Parathyroid adenoma (tissue), 2 donors: Measurements from ENCODE around the gene SETD1A.

Source experiments
- H2AFZ ChIP-seq: fragments of 300-600 bp; sonication (generic); one replicate; pipeline ENCODE4 v1.7.0; 2017; ENCODE audit warnings: antibody characterized with exemption, mild to moderate bottlenecking
- H3K27ac ChIP-seq: fragments of 300-600 bp; sonication (generic); one replicate; pipeline ENCODE4 v1.7.0; 2017
- H3K27me3 ChIP-seq: fragments of 300-600 bp; sonication (generic); one replicate; pipeline ENCODE4 v1.7.0; 2017; ENCODE audit warnings: low read length; ENCODE audit not compliant: control insufficient read depth, insufficient read depth
- H3K36me3 ChIP-seq: fragments of 300-600 bp; sonication (generic); one replicate; pipeline ENCODE4 v1.7.0; 2017; ENCODE audit warnings: low read length; ENCODE audit not compliant: control insufficient read depth, insufficient read depth
- H3K4me1 ChIP-seq: fragments of 300-600 bp; sonication (generic); one replicate; pipeline ENCODE4 v1.7.0; 2017; ENCODE audit warnings: control low read depth
- H3K4me2 ChIP-seq: fragments of 300-600 bp; sonication (generic); one replicate; pipeline ENCODE4 v1.7.0; 2017; ENCODE audit warnings: low read length
- H3K4me3 ChIP-seq: fragments of 300-600 bp; sonication (generic); one replicate; pipeline ENCODE4 v1.7.0; 2017; ENCODE audit warnings: low read depth, low read length
- H3K79me2 ChIP-seq: fragments of 300-600 bp; sonication (generic); one replicate; pipeline ENCODE4 v1.7.0; 2017; ENCODE audit warnings: control low read depth
- H3K9ac ChIP-seq: fragments of 300-600 bp; sonication (generic); one replicate; pipeline ENCODE4 v1.7.0; 2017; ENCODE audit warnings: mild to moderate bottlenecking
- H3K9me3 ChIP-seq: fragments of 300-600 bp; sonication (generic); one replicate; pipeline ENCODE4 v1.7.0; 2017; ENCODE audit warnings: low read length; ENCODE audit not compliant: control insufficient read depth
- TF ChIP-seq, protein P1 (sequence below): fragments of 300-600 bp; sonication (generic); IDR thresholded peaks from one replicate; pipeline ENCODE4 v1.7.0; 2017; ENCODE audit warnings: antibody characterized with exemption, mild to moderate bottlenecking
- donor health status: primary hyperparathyroidism.

SETD1A gene

DNA sequence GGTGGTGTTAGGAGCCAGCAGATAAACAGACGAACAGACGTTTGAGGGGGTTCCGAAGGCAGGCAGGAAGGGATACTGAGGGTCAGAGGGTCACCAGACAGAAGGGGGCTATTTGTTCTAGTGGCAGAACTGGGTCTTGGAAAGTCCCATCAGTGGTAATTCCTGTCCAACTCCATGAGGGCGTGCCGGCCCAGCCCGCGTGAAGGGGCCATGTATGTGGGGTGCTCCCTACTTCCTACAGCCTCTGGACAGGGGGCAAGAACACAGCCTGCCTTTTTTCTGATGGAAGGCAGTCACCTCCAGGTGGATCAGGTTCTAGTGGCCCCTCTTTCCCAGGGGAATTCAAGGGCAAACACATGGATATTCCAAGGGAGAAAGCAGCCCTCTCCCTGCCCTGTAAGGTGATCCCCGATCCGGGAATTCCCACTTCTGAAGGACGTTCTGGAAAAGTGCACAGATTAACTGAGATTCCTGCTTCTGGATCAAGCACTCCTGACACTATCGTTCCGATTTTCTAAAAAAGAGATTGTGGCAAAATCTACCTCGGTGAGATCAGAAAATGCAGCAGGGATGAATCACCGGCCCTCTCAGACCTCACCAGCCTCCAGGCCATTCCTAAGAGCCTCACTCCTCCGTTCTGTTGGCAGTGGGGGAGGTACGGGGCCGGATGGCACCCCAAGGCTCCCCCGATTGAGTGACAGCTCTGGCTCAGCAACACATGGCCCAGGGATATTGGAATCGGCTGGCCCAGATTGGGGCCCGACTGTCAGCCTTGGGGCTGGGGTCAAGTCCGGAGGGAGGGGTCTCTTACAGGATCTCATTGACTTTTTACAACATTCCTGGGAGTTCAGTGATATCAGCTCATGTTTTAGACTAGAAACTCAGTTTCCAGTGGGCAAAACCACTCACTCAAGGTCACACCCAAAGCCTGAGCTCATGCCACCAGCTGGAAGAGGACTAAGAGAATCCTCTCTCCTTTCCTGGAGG is 40.5 kb downstream of the SETD1A start:
- H3K27me3 ChIP-seq: no peaks in the 10 kb centered on the region
- H3K4me3 ChIP-seq: peak overlapping the region; percentile 60
- H3K9ac ChIP-seq: no peak overlapping the region
- peak overlapping the region; percentile 73 for H3K4me2 ChIP-seq
- H3K9me3 ChIP-seq: no peaks in the 10 kb centered on the region
- no peaks in the 10 kb centered on the region for H3K79me2 ChIP-seq
- H2AFZ ChIP-seq: peak overlapping the region; percentile 87
- H3K27ac ChIP-seq: peak overlapping the region; percentile 39
- TF ChIP-seq, protein P1, sequence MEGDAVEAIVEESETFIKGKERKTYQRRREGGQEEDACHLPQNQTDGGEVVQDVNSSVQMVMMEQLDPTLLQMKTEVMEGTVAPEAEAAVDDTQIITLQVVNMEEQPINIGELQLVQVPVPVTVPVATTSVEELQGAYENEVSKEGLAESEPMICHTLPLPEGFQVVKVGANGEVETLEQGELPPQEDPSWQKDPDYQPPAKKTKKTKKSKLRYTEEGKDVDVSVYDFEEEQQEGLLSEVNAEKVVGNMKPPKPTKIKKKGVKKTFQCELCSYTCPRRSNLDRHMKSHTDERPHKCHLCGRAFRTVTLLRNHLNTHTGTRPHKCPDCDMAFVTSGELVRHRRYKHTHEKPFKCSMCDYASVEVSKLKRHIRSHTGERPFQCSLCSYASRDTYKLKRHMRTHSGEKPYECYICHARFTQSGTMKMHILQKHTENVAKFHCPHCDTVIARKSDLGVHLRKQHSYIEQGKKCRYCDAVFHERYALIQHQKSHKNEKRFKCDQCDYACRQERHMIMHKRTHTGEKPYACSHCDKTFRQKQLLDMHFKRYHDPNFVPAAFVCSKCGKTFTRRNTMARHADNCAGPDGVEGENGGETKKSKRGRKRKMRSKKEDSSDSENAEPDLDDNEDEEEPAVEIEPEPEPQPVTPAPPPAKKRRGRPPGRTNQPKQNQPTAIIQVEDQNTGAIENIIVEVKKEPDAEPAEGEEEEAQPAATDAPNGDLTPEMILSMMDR: no peak
- peaks cover 14% of the 10 kb centered on the region for H3K4me1 ChIP-seq
- no peaks in the 10 kb centered on the region for H3K36me3 ChIP-seq

DNA sequence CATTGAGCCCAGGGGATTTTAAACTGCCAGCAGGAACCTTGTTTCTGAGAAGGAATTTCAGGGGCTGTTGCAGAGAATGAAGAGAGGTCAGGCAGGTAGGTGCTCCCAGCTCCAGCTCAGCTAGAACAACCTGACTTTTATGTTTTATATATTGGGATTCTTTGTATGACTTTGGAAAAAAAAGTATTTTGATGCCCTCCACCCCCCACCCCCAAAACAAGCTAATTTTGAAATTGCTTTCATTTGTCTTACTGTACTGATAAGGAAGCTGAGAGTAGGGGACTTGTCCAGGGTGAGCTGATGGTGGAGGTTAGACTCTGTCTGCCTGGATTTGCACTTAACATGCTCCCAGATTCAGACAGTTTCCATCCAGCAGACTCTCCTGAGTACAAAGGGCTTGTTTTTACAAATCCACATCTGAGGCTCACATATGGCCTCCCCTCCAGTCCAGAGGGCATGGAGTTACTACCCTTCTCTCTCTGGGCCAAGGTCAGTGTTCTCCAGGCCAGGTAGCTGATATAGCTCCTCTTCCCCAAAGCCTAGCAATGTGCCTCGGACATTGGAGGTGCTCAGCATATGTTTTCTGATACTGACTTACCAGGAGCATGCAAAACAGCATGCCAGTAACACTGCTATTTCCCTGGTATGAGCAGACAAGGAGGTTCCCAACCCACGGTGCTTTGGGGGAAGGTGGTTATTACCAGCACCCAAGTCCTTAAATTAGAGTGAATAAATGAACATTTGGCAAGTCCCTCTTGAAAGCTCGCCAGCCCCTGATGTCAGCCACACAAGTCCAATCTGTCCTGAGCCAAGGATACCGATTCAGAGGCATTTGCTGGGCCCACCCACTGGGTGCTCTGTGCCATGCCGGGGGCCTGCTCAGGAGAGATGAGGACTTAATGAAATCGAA is 41.6 kb downstream of the SETD1A start:
- H3K27me3 ChIP-seq: no peaks in the 10 kb centered on the region
- H3K27ac ChIP-seq: peak overlapping the region; percentile 39
- TF ChIP-seq, protein P1: no peak

DNA sequence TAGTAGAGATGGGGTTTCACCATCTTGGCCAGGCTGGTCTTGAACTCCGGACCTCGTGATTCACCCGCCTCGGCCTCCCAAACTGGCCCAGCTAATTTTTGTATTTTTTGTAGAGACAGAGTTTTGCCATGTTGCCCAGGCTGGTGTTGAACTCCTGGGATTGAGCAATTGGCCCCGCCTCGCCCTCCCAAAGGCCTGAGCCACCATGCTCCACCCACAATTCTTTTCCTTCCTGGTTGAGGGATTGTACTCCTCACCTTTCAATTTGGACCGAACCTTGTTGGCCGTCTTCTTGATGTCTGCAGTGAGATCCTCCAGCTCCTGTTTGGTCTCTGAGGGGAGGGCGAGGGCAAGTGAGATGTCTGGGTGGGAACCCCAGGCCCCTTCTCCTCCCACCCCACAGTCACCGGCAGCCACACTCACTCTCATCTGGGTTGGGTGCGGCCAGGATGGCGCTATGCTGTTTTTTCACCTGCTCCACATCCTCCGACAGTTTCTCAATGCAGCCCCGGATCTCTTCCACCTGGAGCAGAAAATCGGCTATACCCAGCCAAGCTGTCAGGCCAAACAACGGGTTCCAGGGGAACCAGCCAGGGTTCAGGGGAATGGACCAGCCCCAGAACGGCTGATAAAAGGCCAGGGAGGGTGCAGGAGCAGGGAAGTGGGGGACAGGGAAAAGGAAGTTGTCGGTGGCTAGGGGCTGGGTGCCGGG is 43.3 kb downstream of the SETD1A start:
- Histone ChIP-seq H3K36me3 (no peaks in the 10 kb centered on the region), H3K27me3 (no peaks in the 10 kb centered on the region), H3K79me2 (no peaks in the 10 kb centered on the region), H3K27ac (no peak overlapping the region), H3K4me3 (no peak overlapping the region), H3K4me1 (peaks cover 14% of the 10 kb centered on the region), H3K9ac (no peak overlapping the region), H3K4me2 (no peak overlapping the region), H3K9me3 (no peaks in the 10 kb centered on the region), H2AFZ (no peak overlapping the region)
- TF ChIP-seq, protein P1: no peak

More for the DNA sequence above, 41.6 kb downstream of the SETD1A start:
- H3K79me2 ChIP-seq: no peaks in the 10 kb centered on the region
- H3K4me3 ChIP-seq: no peak overlapping the region
- no peaks in the 10 kb centered on the region for H3K36me3 ChIP-seq
- H2AFZ ChIP-seq: peak overlapping the region; percentile 60
- H3K4me2 ChIP-seq: no peak overlapping the region
- H3K9me3 ChIP-seq: no peaks in the 10 kb centered on the region
- H3K9ac ChIP-seq: no peak overlapping the region
- H3K4me1 ChIP-seq: peaks cover 14% of the 10 kb centered on the region

DNA sequence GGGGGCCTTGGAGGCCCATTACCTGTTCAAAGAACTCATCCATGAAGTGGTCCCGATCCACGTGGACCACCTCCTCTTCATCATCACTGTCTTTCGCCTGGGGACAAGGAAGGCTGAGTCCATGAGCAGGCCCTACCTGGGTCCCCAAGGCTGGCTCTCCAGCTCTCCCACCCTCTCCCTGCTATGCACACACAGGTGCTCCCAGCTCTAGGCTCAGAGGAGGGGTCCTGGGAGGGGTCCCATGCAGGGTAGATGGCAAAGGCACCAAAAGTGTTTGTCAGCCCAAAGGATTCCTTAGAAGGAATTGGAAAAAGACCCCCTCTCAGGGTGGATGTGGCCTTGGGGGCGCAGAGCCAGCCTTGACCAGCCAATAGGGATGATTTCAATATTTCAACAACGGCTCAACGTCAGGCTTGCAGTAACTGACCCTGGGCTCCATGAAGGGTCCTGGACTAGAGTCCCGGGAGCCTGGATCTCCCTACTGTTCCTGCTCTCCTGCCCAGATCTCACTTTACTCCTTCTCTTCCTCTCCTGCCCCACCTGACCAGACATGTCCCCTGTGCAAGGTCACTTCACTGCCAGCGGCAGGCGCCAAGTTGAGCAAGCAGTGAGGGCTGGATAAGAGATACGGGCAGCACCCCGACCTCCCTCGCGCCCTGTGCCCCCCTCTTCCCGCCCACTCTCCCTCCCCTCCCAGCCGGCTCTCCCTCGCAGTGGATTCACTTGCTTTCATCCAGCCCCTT is 44.1 kb downstream of the SETD1A start:
- Histone ChIP-seq H3K27me3 (no peaks in the 10 kb centered on the region), H2AFZ (peak overlapping the region; percentile 72), H3K4me2 (no peak overlapping the region), H3K9me3 (no peaks in the 10 kb centered on the region), H3K79me2 (no peaks in the 10 kb centered on the region), H3K4me3 (no peak overlapping the region), H3K36me3 (no peaks in the 10 kb centered on the region), H3K9ac (no peak overlapping the region), H3K27ac (peak overlapping the region; percentile 47), H3K4me1 (peaks cover 14% of the 10 kb centered on the region)
- TF ChIP-seq, protein P1: no peak
